HAP-1 (cell line): ENCODE results near the gene PSRC1.

Experiments used
- DNase-seq, 2 experiments: peaks; one replicate each; pipeline ENCODE4 v3.0.0-alpha.2; 2016 to 2020; ENCODE audit warnings: low spot score in 2 of 2
- H3K27me3 ChIP-seq: fragments of 250-450 bp; sonication (Bioruptor Pico); 2 replicates; pipeline ENCODE4 v1.5.1; 2020; ENCODE audit warnings: low read depth, mild to moderate bottlenecking, moderate library complexity
- H3K36me3 ChIP-seq: fragments of 250-450 bp; sonication (Bioruptor Pico); replicated peaks from 2 replicates; pipeline ENCODE4 v1.5.1; 2020; ENCODE audit warnings: mild to moderate bottlenecking
- H3K4me1 ChIP-seq: fragments of 250-450 bp; sonication (Bioruptor Pico); 2 replicates; pipeline ENCODE4 v1.5.1; 2020; ENCODE audit warnings: mild to moderate bottlenecking
- H3K4me3 ChIP-seq: fragments of 250-450 bp; sonication (Bioruptor Pico); 2 replicates; pipeline ENCODE4 v1.5.1; 2020; ENCODE audit warnings: mild to moderate bottlenecking, moderate library complexity
- H3K9me3 ChIP-seq: fragments of 250-450 bp; sonication (Bioruptor Pico); 2 replicates; pipeline ENCODE4 v1.5.1; 2020; ENCODE audit warnings: mild to moderate bottlenecking, moderate library complexity
- in situ Hi-C: fragments of 300-500 bp; cut with MboI; formaldehyde crosslinking; loops from 3 replicates; pipeline ENCODE4 v1.14.3; 2020; ENCODE audit warnings: low sequenced_read_pairs, inconsistent platforms, mixed read lengths

PSRC1 gene

DNA sequence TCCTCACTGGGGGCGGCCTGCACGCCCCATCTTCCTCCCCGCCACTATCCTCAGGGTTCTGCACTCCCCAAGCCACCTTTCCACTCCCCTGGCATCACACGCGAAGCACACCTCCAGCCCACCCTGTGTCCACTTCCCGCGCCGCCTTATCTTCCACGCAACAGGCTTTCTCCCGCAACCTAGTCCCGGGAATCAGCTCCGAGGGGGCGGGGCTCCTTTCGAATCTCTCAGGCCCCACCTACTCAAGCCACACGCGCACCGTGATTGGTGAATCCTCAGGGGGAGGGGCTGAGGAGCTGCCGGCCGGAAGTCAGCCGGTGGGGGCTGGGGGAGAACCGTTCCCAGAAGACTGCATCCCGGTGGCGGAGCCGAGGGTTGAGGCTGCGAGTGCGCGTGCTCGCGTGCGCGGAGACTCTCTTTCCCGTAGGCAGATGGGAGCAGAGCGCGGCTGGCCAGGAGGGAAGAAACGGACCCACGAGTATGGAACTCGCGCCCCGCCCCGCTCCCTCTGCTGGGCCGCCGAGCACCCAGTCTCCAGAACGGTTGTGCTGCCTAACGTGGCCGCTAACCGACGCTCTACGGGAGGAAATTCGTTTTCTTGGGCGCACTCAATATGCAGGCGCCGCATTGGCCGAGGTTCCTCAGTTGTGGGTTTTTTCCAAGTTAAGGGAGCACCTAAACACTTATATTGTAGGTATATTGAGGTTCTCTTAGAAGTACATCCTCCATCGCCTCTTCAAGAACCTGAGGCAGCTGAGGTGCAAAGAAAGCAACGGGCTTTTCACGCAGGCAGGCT is at the start of gene PSRC1:
PSRC1 (minus strand) TSS at position 194 of the 796 bp plus-strand sequence.
- peaks cover 22% of the 10 kb centered on the region for H3K36me3 ChIP-seq
- in situ Hi-C loops, result no loop called here
- H3K4me3 ChIP-seq, result peak within 1 kb of the TSS; percentile 83
- no peaks in the 10 kb centered on the region for H3K27me3 ChIP-seq
- peak; percentile 90 to 98 for DNase-seq
- H3K4me1 ChIP-seq, result peaks cover 32% of the 10 kb centered on the region
- no peaks in the 10 kb centered on the region for H3K9me3 ChIP-seq

DNA sequence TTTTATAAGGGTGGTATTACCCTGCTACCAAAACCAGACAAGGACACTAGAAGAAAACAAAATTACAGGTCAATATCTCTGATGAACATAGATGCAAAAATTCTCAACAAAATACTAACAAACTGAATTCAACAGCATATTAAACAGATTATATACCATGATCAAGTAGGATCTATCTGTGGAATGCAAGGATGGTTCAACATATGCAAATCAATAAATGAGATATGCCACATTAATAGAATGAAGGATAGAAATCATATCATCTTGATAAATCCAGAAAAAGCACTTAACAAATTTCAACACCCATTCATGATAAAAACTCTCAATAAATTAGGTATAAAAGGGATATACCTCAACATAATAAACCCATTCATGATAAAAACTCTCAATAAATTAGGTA is 48.2 kb upstream of the PSRC1 start:
- Histone ChIP-seq H3K4me1 (0 out of 2 replicates have a peak, but pooled peaks cover 4% of the 10 kb centered on the region), H3K27me3 (no peaks in the 10 kb centered on the region), H3K4me3 (no peak overlapping the region), H3K9me3 (peaks cover 8% of the 10 kb centered on the region; the same call in 1 of the 2 replicates), H3K36me3 (peaks cover 44% of the 10 kb centered on the region)
- in situ Hi-C loops, result no loop called here
- DNase-seq, result no peak

DNA sequence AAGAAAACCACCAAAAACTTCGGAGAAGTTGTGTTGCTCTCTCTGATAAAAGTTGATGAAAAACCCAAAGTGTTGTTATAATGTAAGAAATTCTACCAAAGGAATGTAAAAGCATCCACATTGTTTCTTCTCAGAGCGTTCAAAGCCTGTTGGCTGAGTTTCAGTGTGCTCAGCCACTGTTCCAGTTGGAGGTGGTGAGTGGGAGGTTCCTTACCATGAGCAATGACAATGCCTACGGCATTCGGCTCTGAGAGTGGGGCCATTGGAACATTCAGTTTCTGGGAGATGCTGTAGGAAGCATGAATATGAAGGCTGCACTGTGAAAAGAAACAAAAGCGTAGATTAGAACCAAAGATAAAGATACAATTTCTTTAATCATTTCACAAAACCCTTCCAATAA is 44.3 kb upstream of the PSRC1 start:
- in situ Hi-C loops, result no loop called here
- H3K4me1 ChIP-seq, result 0 out of 2 replicates have a peak, but pooled peaks cover 4% of the 10 kb centered on the region
- peaks cover 48% of the 10 kb centered on the region for H3K36me3 ChIP-seq
- DNase-seq, result peak; percentile 3 to 18
- H3K27me3 ChIP-seq, result no peaks in the 10 kb centered on the region
- H3K4me3 ChIP-seq, result no peak overlapping the region
- peaks cover 6% of the 10 kb centered on the region; the same call in 1 of the 2 replicates for H3K9me3 ChIP-seq

DNA sequence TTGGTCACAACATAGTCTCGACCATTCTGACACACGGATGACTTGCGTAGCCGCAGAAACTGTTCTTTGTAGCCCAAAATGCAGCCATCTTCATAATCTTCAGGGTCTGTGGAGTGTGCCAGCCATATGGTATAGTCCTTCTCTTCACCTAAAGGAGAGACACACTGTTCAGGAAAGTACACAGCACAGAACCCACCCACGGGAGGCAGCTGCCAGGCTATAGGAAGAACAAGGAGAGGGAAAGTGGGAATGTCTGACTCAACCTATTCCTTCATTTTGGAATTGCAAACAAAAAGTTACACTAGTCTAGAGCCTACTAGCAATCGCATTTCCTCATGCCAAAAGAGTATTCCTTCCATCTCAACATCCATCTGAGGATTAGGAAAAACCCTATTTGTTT is 40.0 kb upstream of the PSRC1 start:
- in situ Hi-C loops, result no loop called here

DNA sequence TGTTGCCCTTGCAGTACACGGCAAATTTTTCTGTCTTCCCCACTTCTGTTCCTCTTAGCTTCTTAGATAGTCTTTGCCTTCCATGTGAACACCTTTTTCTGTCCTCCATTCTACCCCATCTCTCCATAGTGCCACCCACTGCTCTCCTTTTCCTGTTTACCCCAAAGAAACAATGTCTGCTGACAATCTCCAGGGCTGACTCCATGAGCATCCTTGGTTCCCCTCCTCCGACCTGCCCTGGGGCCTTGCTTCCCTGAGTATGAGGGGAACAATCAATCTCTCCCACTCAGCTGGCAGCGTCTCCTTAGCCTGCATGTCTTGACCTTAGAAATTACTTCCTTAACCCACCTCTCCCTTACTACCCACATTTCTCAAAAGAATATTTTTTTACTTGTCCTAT is 36.2 kb upstream of the PSRC1 start:
- H3K27me3 ChIP-seq, result no peaks in the 10 kb centered on the region
- peaks cover 72% of the 10 kb centered on the region for H3K36me3 ChIP-seq
- no peaks in the 10 kb centered on the region for H3K4me1 ChIP-seq
- in situ Hi-C loops, result no loop called here
- no peak for DNase-seq
- H3K4me3 ChIP-seq, result no peak overlapping the region
- H3K9me3 ChIP-seq, result no peaks in the 10 kb centered on the region

More for the DNA sequence above, 40.0 kb upstream of the PSRC1 start:
- Histone ChIP-seq H3K36me3 (peaks cover 62% of the 10 kb centered on the region), H3K9me3 (no peaks in the 10 kb centered on the region), H3K27me3 (no peaks in the 10 kb centered on the region), H3K4me1 (0 out of 2 replicates have a peak, but pooled peaks cover 4% of the 10 kb centered on the region), H3K4me3 (no peak overlapping the region)
- DNase-seq, result no peak

DNA sequence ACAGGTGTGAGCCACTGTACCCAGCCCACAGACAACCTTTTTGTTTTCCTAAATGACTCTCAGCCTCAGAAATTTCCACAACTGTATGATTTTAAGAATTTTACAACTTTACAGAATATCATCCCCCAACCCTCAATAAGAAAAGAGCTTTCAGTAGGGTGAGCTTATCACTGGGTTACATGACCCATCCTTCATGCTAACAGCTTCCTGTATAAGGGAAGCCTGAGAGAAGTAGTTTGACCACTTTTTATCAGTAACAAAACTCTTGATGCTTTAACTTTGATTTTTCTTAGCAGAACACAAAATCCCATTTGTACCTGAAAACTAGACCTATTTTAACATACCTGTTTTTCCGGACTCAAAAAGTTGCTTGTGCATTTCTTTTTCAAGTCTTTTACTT is 33.6 kb upstream of the PSRC1 start:
- H3K36me3 ChIP-seq, result peaks cover 63% of the 10 kb centered on the region
- H3K4me1 ChIP-seq, result no peaks in the 10 kb centered on the region
- no peak for DNase-seq
- H3K9me3 ChIP-seq, result no peaks in the 10 kb centered on the region
- no peaks in the 10 kb centered on the region for H3K27me3 ChIP-seq
- no peak overlapping the region for H3K4me3 ChIP-seq
- in situ Hi-C loops, result no loop called here

DNA sequence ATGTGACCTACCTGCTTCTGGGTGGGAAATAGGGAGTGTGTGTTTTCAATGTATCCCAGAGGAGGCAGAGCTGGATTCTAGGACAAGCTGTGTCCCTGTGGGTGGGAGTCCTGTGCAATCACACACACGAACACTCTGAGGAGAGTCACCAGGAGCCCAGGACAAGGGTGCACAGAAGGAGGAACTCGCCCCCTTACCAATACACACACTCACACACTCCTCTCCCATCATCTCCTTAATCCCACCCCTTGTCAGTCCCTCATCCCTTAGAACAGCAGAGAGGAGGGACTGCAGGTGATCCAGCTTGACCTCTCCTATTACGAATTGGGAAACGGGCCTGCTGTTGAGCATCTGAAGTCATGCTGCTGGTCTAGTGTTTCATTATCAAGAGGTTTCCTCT is 32.3 kb upstream of the PSRC1 start:
- no peaks in the 10 kb centered on the region for H3K4me1 ChIP-seq
- in situ Hi-C loops, result no loop called here
- no peaks in the 10 kb centered on the region for H3K27me3 ChIP-seq
- H3K9me3 ChIP-seq, result no peaks in the 10 kb centered on the region
- peaks cover 55% of the 10 kb centered on the region for H3K36me3 ChIP-seq
- no peak for DNase-seq
- H3K4me3 ChIP-seq, result no peak overlapping the region

DNA sequence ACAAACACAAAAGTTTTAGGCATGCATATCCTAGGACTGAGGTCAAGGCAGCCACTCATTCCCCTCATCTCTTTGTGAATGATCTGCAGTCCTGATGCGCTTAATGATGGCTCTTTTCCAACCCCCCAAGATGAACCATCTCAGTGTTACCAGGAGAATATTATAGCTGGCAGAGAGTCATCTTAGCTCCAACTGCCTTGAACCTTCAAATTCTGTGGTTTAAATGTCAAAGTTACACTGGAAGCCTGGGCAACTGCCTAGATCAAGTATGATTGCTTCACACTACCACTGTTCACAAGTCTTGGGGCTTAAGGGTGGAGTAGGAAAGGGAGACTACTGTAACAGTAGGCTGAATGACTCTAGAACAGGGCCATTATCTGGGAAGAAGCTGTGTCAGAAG is 31.9 kb upstream of the PSRC1 start:
- Histone ChIP-seq H3K4me3 (no peak overlapping the region), H3K9me3 (no peaks in the 10 kb centered on the region), H3K27me3 (no peaks in the 10 kb centered on the region), H3K4me1 (no peaks in the 10 kb centered on the region), H3K36me3 (peaks cover 52% of the 10 kb centered on the region)
- in situ Hi-C loops, result no loop called here
- DNase-seq, result no peak

DNA sequence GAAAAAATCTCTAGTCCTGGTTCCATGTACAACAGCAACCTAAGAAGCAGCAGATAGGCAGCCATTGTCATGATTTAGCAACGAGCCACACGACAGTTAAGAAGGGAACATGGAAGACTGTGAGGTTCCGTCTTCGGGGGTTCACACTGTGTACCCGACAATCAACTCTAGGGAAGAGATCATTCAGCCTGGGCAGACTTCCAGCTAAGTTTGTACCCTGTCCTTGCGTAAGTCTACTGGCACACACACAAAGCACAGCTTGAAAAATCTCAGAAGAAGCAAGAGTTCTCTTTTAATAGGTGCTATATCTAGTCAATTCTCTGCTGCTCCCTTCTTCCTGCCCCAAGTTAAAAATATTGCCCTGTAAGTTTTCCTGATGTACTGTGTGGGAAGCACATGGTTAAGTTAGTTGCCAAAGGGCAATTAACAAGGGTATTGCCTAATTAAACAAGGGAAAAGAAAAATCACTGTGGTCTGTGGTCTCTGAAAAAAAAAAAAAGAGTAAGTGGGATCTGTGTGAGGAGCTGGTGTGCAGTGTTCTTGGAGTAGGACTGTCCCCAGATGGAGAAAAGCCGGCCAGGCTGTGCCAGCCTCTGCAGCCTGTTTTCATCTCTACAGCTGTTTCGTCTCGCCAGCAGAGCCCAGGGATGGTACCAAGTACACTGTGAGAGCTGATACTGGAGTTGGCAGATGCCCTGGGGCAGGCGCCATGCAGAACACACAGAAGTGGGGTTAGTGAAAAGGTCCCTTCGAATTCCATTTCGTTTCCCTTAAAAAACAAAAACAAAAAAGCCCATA is 30.2 kb upstream of the PSRC1 start:
- in situ Hi-C loops, result no loop called here
- Histone ChIP-seq H3K4me1 (no peaks in the 10 kb centered on the region), H3K4me3 (no peak overlapping the region), H3K36me3 (peaks cover 45% of the 10 kb centered on the region), H3K9me3 (no peaks in the 10 kb centered on the region), H3K27me3 (no peaks in the 10 kb centered on the region)
- no peak for DNase-seq

DNA sequence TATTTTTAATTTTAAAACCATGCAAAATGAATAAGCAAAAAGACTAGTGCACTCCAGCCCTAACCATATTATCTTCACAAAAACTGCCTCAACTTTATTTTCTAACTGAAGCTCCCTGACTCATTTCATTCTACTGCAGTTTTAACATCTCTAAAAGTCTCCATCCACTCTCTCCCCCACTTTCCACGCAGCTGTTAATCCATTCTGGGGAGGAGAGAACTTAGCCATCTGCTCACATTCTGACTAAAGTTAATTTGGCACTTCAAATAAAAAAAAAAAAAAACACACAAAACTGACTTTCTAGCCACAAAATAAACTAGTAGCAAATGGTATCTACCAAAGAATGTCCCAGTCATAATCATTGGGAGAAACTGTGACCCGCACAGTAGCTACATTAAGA is 29.3 kb upstream of the PSRC1 start:
- in situ Hi-C loops, result no loop called here
- no peaks in the 10 kb centered on the region for H3K27me3 ChIP-seq
- no peak overlapping the region for H3K4me3 ChIP-seq
- DNase-seq, result no peak
- H3K36me3 ChIP-seq, result peaks cover 39% of the 10 kb centered on the region
- peaks cover 8% of the 10 kb centered on the region for H3K4me1 ChIP-seq
- H3K9me3 ChIP-seq, result no peaks in the 10 kb centered on the region

DNA sequence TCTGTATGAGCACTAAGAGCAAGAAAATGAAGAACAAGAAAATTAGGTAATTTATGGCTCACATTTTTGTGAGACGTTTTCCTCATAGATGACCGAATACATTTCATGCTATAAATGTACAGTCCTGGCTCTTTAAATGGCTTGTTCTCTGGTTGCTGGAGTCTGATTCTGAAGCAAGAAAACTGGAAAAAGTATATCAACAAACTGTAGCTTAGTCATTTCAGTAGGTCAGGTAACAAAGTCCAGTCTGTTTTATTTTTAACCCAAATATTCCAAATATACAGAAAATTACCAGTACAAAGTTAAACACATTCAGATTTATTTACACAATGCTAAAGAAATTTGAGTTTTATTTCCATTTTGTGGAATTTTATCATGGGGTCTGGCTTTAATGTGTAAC is 26.4 kb upstream of the PSRC1 start:
- no peaks in the 10 kb centered on the region for H3K27me3 ChIP-seq
- DNase-seq, result no peak
- H3K4me1 ChIP-seq, result peaks cover 12% of the 10 kb centered on the region
- H3K36me3 ChIP-seq, result peaks cover 17% of the 10 kb centered on the region
- no peaks in the 10 kb centered on the region for H3K9me3 ChIP-seq
- in situ Hi-C loops, result no loop called here
- no peak overlapping the region for H3K4me3 ChIP-seq

DNA sequence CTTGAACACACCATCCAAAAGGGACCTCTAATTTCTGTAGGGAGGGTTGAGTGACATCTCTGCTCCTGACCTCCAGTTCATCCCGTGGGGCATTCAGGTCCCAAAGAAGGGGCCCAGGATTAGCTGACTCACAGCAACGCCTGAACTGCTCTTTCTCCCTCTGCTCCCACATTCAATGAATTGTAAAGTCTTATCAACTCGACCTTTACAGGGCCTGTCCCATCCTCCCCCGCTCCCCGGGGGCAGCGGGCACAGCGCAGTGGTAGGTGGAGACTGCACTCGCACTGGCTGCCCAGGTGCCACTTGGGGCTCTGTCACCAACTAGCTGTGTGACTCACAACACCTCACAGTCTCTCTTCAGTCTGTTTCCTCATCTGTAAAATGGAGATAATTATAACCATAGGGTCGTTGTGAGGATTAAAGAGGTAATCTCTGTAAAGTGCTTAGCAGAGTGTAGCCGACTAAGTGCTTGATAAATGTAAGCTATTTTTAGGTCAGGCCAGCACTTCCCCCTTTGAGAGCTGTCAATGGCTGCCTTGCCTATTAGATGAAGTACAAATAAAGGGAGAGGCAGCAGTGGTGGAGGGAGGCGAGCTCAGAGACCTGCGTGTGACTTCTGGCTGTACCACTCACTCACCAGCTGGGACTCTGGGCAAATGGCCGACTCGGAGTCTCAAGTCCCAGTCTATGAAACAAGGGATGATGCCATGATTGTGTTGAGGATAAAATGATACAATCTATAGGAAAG is 24.5 kb upstream of the PSRC1 start:
- H3K4me1 ChIP-seq, result peaks cover 12% of the 10 kb centered on the region
- DNase-seq, result peak; percentile 39 to 47
- no peak overlapping the region for H3K4me3 ChIP-seq
- no peaks in the 10 kb centered on the region for H3K9me3 ChIP-seq
- in situ Hi-C loops, result no loop called here
- H3K36me3 ChIP-seq, result 0 out of 2 replicates have a peak, but pooled peaks cover 6% of the 10 kb centered on the region
- H3K27me3 ChIP-seq, result no peaks in the 10 kb centered on the region

DNA sequence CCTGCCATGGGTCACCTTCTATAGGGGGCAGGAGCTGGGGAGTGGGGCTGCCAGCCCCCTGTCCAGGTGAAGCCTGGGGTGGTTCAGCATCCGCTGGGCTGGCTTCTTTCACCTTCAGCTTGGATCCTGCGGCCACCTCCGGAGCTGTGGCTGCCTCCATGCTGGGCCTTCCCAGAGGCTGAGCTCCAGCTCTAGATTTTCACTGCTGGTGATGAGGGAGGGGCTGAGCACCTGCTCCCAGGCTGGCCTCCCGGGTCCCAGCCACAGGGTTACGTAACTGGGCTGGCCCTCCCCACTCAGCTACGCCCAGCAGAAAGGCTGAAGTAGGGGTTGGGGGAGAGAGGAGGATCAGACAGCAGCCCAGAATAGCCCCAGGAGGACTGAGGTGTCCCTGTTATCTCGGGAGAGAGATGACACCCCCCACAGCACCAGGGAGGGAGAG is 23.9 kb upstream of the PSRC1 start, which contains the start of gene MYBPHL:
MYBPHL (minus strand) TSS at position 180 of the 442 bp plus-strand sequence; CDS start at position 160, 20 bp downstream.
- in situ Hi-C loops, result no loop called here

More for the DNA sequence above, 23.9 kb upstream of the PSRC1 start, which contains the start of gene MYBPHL:
- Histone ChIP-seq H3K4me1 (peaks cover 12% of the 10 kb centered on the region), H3K9me3 (no peaks in the 10 kb centered on the region), H3K4me3 (no peak within 1 kb of the TSS), H3K27me3 (no peaks in the 10 kb centered on the region), H3K36me3 (0 out of 2 replicates have a peak, but pooled peaks cover 5% of the 10 kb centered on the region)
- DNase-seq, result no peak
